Esophagus squamous epithelium (tissue), 5 donors: ENCODE results near the gene TRMT61B. TPM values are rescaled to one million over a fixed set of nuclear protein-coding genes. Genes with fewer than 3 reads are reported as not detected.

Source experiments
- DNase-seq: peaks from one replicate; lab custom pipeline; 2025; lab: John Stamatoyannopoulos, UW
- H3K27ac ChIP-seq, 4 donors: fragments of 200-600 bp; sonication (generic); one replicate each; pipeline ENCODE4 v1.5.1; 2016 to 2019; ENCODE audit warnings: mild to moderate bottlenecking in 1 of 4
- H3K27me3 ChIP-seq, 4 donors: fragments of 200-600 bp; sonication (generic); 1 replicate in 3 of 4; 2 replicates in 1 of 4; pipeline versions ENCODE4 v1.5.1 to v1.6.0; 2017 to 2021; ENCODE audit warnings: antibody characterized with exemption in 1 of 4
- H3K36me3 ChIP-seq, 3 donors: fragments of 200-600 bp; sonication (generic); one replicate each; pipeline ENCODE4 v1.5.1; 2016 to 2019
- H3K4me1 ChIP-seq, 3 donors: fragments of 200-600 bp; sonication (generic); one replicate each; pipeline ENCODE4 v1.5.1; 2017 to 2019
- H3K4me3 ChIP-seq, 4 donors: fragments of 200-600 bp; sonication (generic); 1 replicate in 3 of 4; 2 replicates in 1 of 4; pipeline ENCODE4 v1.5.1; 2016 to 2019; ENCODE audit warnings: mild to moderate bottlenecking in 2 of 4, moderate library complexity in 1 of 4
- H3K9me3 ChIP-seq, 3 donors: fragments of 200-600 bp; sonication (generic); one replicate each; pipeline ENCODE4 v1.5.1; 2016 to 2019
- POLR2A ChIP-seq, 4 donors: fragments of 450-650 bp; IDR thresholded peaks; one replicate each; pipeline ENCODE4 v1.6.1; 2017; ENCODE audit warnings: antibody characterized with exemption in 4 of 4, mild to moderate bottlenecking in 4 of 4, moderate library complexity in 3 of 4
- WGBS, 2 donors: methylation state at CpG; one replicate each; pipeline ENCODE4 v1.1.5; 2018; 5-methylcytosine and 5-hydroxymethylcytosine counted together
- intact Hi-C: fragments of 100-400 bp; cut with DNase I; formaldehyde crosslinking; loops from one replicate; pipeline ENCODE4 v1.15.0; 2022
- small RNA-seq, 4 donors: library from RNA; depleted of rRNA; stranded (forward); fragments of <200 nt; gene quantifications; one replicate each; pipeline ENCODE3, GENCODE V24; 2016
- total RNA-seq, 4 donors: library from RNA; depleted of rRNA; stranded (reverse); fragments of >200 nt; gene quantifications; one replicate each; pipeline ENCODE4 v1.1.0, GENCODE V29; 2016
- TF ChIP-seq, protein P1 (sequence below), 6 experiments: fragments of 450-650 bp in 4 of 6; fragments of 200-600 bp in 2 of 6; sonication (generic) in 2 of 6; IDR thresholded peaks; one replicate each; pipeline ENCODE4 v1.5.1; 2016 to 2019; ENCODE audit warnings: antibody characterized with exemption in 6 of 6, mild to moderate bottlenecking in 4 of 6, moderate library complexity in 4 of 6
- donor health status: DM: yes; HTN: yes; CAD: no.

TRMT61B gene
- total RNA-seq, 4 donors from 2014 or later = 7.1 to 12.8 (median 8.1) TPM

GRCh38 chr2:28809927-28810326 lies 60.2 kb downstream of the TRMT61B start:
- no peak for TF ChIP-seq POLR2A (IDR thresholded peaks at IDR 0.05)
- TF ChIP-seq, protein P1, sequence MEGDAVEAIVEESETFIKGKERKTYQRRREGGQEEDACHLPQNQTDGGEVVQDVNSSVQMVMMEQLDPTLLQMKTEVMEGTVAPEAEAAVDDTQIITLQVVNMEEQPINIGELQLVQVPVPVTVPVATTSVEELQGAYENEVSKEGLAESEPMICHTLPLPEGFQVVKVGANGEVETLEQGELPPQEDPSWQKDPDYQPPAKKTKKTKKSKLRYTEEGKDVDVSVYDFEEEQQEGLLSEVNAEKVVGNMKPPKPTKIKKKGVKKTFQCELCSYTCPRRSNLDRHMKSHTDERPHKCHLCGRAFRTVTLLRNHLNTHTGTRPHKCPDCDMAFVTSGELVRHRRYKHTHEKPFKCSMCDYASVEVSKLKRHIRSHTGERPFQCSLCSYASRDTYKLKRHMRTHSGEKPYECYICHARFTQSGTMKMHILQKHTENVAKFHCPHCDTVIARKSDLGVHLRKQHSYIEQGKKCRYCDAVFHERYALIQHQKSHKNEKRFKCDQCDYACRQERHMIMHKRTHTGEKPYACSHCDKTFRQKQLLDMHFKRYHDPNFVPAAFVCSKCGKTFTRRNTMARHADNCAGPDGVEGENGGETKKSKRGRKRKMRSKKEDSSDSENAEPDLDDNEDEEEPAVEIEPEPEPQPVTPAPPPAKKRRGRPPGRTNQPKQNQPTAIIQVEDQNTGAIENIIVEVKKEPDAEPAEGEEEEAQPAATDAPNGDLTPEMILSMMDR (IDR thresholded peaks at IDR 0.05) = no peak
- Histone ChIP-seq H3K4me3 (peak overlapping the region in 3 of 4 donors; percentile 46 to 67 (median 55)), H3K9me3 (no peaks in the 10 kb centered on the region), H3K27me3 (peaks cover 0 to 5% (median 0%) of the 10 kb centered on the region in 4 donors), H3K27ac (peak overlapping the region in 3 of 4 donors; percentile 29 to 66 (median 61)), H3K36me3 (peaks cover 5 to 40% (median 9%) of the 10 kb centered on the region in 3 donors), H3K4me1 (peaks cover 5 to 25% (median 13%) of the 10 kb centered on the region in 3 donors)
- WGBS, 2 donors = 75 to 78% methylated on average over 10 of the region's 10 CpGs
- DNase-seq = no peak
- intact Hi-C loops = no loop called here

DNA sequence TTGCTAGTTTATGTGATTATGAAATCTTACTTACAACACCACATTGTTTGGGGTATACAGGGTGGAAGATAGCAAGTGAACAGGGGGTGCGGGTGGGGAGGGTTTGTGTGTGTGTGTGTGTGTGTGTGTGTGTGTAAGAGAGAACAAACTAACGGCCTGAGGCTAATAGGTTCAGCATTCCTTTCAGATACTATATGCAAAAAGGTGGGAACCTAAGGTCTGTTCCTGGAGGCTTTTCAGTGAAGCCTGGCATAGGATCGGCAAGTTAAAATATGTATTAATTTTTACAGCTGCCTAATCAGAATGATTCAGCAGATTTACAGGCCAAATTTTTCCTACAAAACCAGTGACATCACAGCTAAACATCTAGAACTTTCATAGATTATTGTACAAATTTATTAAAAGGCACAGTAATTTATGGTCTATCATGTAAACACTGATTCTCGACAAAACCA lies 67.1 kb downstream of the TRMT61B start:
- no peak overlapping the region for H3K4me3 ChIP-seq
- H3K9me3 ChIP-seq = no peaks in the 10 kb centered on the region

GRCh38 chr2:28801726-28802125 lies 68.4 kb downstream of the TRMT61B start:
- Histone ChIP-seq H3K27me3 (no peaks in the 10 kb centered on the region), H3K4me1 (peaks cover 9 to 50% (median 17%) of the 10 kb centered on the region in 3 donors), H3K27ac (peak overlapping the region in 2 of 4 donors; percentile 48 to 78), H3K9me3 (no peaks in the 10 kb centered on the region), H3K36me3 (peaks cover 0 to 91% (median 9%) of the 10 kb centered on the region in 3 donors), H3K4me3 (no peak overlapping the region)
- no peak for DNase-seq
- TF ChIP-seq, protein P1 (IDR thresholded peaks at IDR 0.05) = no peak
- no peak for TF ChIP-seq POLR2A (IDR thresholded peaks at IDR 0.05)
- 32 to 52% methylated on average over 3 of the region's 3 CpGs for WGBS, 2 donors
- intact Hi-C loops = no loop called here

More for the DNA sequence above, 67.1 kb downstream of the TRMT61B start:
- H3K36me3 ChIP-seq = peaks cover 0 to 90% (median 10%) of the 10 kb centered on the region in 3 donors
- WGBS, 2 donors = 31 to 58% methylated on average over 4 of the region's 4 CpGs
- no peak for TF ChIP-seq POLR2A (IDR thresholded peaks at IDR 0.05)
- TF ChIP-seq, protein P1 (IDR thresholded peaks at IDR 0.05) = no peak
- H3K4me1 ChIP-seq = peaks cover 9 to 50% (median 17%) of the 10 kb centered on the region in 3 donors
- no peak for DNase-seq
- intact Hi-C loops = no loop called here
- H3K27ac ChIP-seq = peak overlapping the region; percentile 15 to 78 (median 50)
- no peaks in the 10 kb centered on the region for H3K27me3 ChIP-seq

Small RNAs within 50 kb of the gene (small RNA-seq; reads per million reads assigned to genes)
- gene SNORD92 = 490 to 1,301 (median 841) reads per million in 4 donors

Other genes starting within 250 kb of the TRMT61B start
- gene PPP1CB, start 118.5 kb downstream of the TRMT61B start, total RNA-seq = 100 to 1,000 TPM; 141 to 315 (median 195) TPM
- 1 to 10 TPM in 2 of 4 donors, under 1 TPM in 1, not detected in 1; 0.97 to 1.7 (median 1.4) TPM for gene SPDYA, start 59.5 kb downstream of the TRMT61B start, total RNA-seq
- gene WDR43, start 24.4 kb upstream of the TRMT61B start, total RNA-seq = 10 to 100 TPM; 28.2 to 73.2 (median 41.2) TPM
- under 1 TPM in 3 of 4 donors, not detected in 1; 0.03 to 0.76 (median 0.48) TPM for gene TOGARAM2, start 111.0 kb upstream of the TRMT61B start, total RNA-seq
- under 1 TPM in 1 of 4 donors, not detected in 3; 0.04 TPM for gene PCARE, start 204.2 kb upstream of the TRMT61B start, total RNA-seq
- gene CLIP4, start 245.1 kb upstream of the TRMT61B start, total RNA-seq = 10 to 100 TPM; 39.7 to 85.3 (median 46.5) TPM